Memory B cell (primary cell): Measurements from ENCODE around the gene DHRSX.
"Not testable (repeated sequence)": the region's sequence is repeated elsewhere in the genome, so short reads cannot be mapped to it uniquely, and the experiment has no call there.

Experiments
- ATAC-seq: fragments of 150-1000 bp; cut with Tn5 transposase; 2 replicates; pipeline ENCODE4 v1.10.0; 2021; ENCODE audit warnings: low read depth, mild to moderate bottlenecking, moderate library complexity
- DNase-seq, 2 donors: peaks; one replicate each; pipeline ENCODE4 v3.0.0; 2022; ENCODE audit warnings: low spot score in 2 of 2
- H3K27ac Mint-ChIP-seq: one replicate; pipeline ENCODE4 v1.8.0; 2022; ENCODE audit warnings: mild to moderate bottlenecking, moderate library complexity, mixed read lengths
- H3K27me3 Mint-ChIP-seq: one replicate; pipeline ENCODE4 v1.8.0; 2022; ENCODE audit warnings: mixed read lengths
- H3K36me3 Mint-ChIP-seq: one replicate; pipeline ENCODE4 v1.8.0; 2022; ENCODE audit warnings: mild to moderate bottlenecking, mixed read lengths
- H3K4me1 Mint-ChIP-seq: one replicate; pipeline ENCODE4 v1.8.0; 2022; ENCODE audit warnings: mixed read lengths
- H3K4me3 Mint-ChIP-seq: one replicate; pipeline ENCODE4 v1.8.0; 2022; ENCODE audit warnings: mild to moderate bottlenecking, moderate library complexity, mixed read lengths
- H3K9me3 Mint-ChIP-seq: one replicate; pipeline ENCODE4 v1.8.0; 2022; ENCODE audit warnings: mixed read lengths

Gene DHRSX

GRCh38 chrX:2481597-2481996, 19.2 kb downstream of the DHRSX start:
- H3K27ac Mint-ChIP-seq, H3K4me1 Mint-ChIP-seq, H3K4me3 Mint-ChIP-seq, H3K27me3 Mint-ChIP-seq, DNase-seq, H3K9me3 Mint-ChIP-seq, ATAC-seq: not testable (repeated sequence)
- H3K36me3 Mint-ChIP-seq, result peaks cover 14% of the 10 kb centered on the region

GRCh38 chrX:2479982-2480381, 20.8 kb downstream of the DHRSX start:
- H3K27ac Mint-ChIP-seq, H3K9me3 Mint-ChIP-seq, DNase-seq, H3K4me1 Mint-ChIP-seq, H3K4me3 Mint-ChIP-seq, H3K27me3 Mint-ChIP-seq, ATAC-seq: not testable (repeated sequence)
- peaks cover 13% of the 10 kb centered on the region for H3K36me3 Mint-ChIP-seq

- no peak for ATAC-seq
- DNase-seq, result no peak
- Mint-ChIP-seq H3K4me1 (peaks cover 11% of the 10 kb centered on the region), H3K27me3 (no peaks in the 10 kb centered on the region), H3K36me3 (peaks cover 13% of the 10 kb centered on the region), H3K4me3 (no peak overlapping the region), H3K9me3 (peaks cover 3% of the 10 kb centered on the region), H3K27ac (no peak overlapping the region)
Observed at GRCh38 chrX:2479420-2479780, 21.4 kb downstream of the DHRSX start.

- H3K4me3 Mint-ChIP-seq, result no peak overlapping the region
- H3K36me3 Mint-ChIP-seq, result peaks cover 13% of the 10 kb centered on the region
- H3K9me3 Mint-ChIP-seq, result peaks cover 3% of the 10 kb centered on the region
- peaks cover 14% of the 10 kb centered on the region for H3K4me1 Mint-ChIP-seq
- no peak for DNase-seq
- no peak overlapping the region for H3K27ac Mint-ChIP-seq
- ATAC-seq, result no peak
- no peaks in the 10 kb centered on the region for H3K27me3 Mint-ChIP-seq
Observed at GRCh38 chrX:2478546-2479419, 22.0 kb downstream of the DHRSX start.

- H3K4me3 Mint-ChIP-seq, H3K27ac Mint-ChIP-seq, H3K9me3 Mint-ChIP-seq, H3K27me3 Mint-ChIP-seq, DNase-seq, ATAC-seq: not testable (repeated sequence)
- H3K36me3 Mint-ChIP-seq, result peaks cover 14% of the 10 kb centered on the region
- H3K4me1 Mint-ChIP-seq, result peaks cover 14% of the 10 kb centered on the region
Observed at GRCh38 chrX:2477313-2477712, 23.5 kb downstream of the DHRSX start.

- Mint-ChIP-seq H3K36me3 (peaks cover 13% of the 10 kb centered on the region), H3K27ac (no peak overlapping the region), H3K4me1 (peaks cover 14% of the 10 kb centered on the region), H3K9me3 (peaks cover 2% of the 10 kb centered on the region), H3K4me3 (no peak overlapping the region), H3K27me3 (no peaks in the 10 kb centered on the region)
- ATAC-seq (no peak), DNase-seq (no peak)
Observed at GRCh38 chrX:2474963-2475726, 25.6 kb downstream of the DHRSX start.

- no peak overlapping the region for H3K27ac Mint-ChIP-seq
- H3K4me1 Mint-ChIP-seq, result peaks cover 14% of the 10 kb centered on the region
- no peak for ATAC-seq
- H3K9me3 Mint-ChIP-seq, result peaks cover 3% of the 10 kb centered on the region
- H3K27me3 Mint-ChIP-seq, result no peaks in the 10 kb centered on the region
- DNase-seq, result no peak
- peaks cover 12% of the 10 kb centered on the region for H3K36me3 Mint-ChIP-seq
- no peak overlapping the region for H3K4me3 Mint-ChIP-seq
Observed at GRCh38 chrX:2474280-2474962, 26.4 kb downstream of the DHRSX start.

GRCh38 chrX:2473064-2473463, 27.7 kb downstream of the DHRSX start:
- not testable (repeated sequence) for H3K9me3 Mint-ChIP-seq, H3K4me3 Mint-ChIP-seq, H3K27me3 Mint-ChIP-seq, H3K27ac Mint-ChIP-seq, ATAC-seq, DNase-seq
- Mint-ChIP-seq H3K4me1 (peaks cover 20% of the 10 kb centered on the region), H3K36me3 (peaks cover 12% of the 10 kb centered on the region)

GRCh38 chrX:2471641-2472040, 29.1 kb downstream of the DHRSX start:
- H3K4me1 Mint-ChIP-seq, result peaks cover 22% of the 10 kb centered on the region
- H3K27ac Mint-ChIP-seq, result no peak overlapping the region
- peaks cover 16% of the 10 kb centered on the region for H3K36me3 Mint-ChIP-seq
- H3K27me3 Mint-ChIP-seq, result no peaks in the 10 kb centered on the region
- ATAC-seq (no peak), DNase-seq (no peak)
- no peak overlapping the region for H3K4me3 Mint-ChIP-seq
- H3K9me3 Mint-ChIP-seq, result peaks cover 3% of the 10 kb centered on the region

- H3K27me3 Mint-ChIP-seq, H3K9me3 Mint-ChIP-seq, DNase-seq, H3K4me3 Mint-ChIP-seq, ATAC-seq, H3K27ac Mint-ChIP-seq: not testable (repeated sequence)
- peaks cover 19% of the 10 kb centered on the region for H3K36me3 Mint-ChIP-seq
- H3K4me1 Mint-ChIP-seq, result peaks cover 22% of the 10 kb centered on the region
Observed at GRCh38 chrX:2471126-2471525, 29.6 kb downstream of the DHRSX start.

GRCh38 chrX:2469852-2470251, 30.9 kb downstream of the DHRSX start:
- H3K27ac Mint-ChIP-seq, H3K9me3 Mint-ChIP-seq, ATAC-seq, DNase-seq, H3K27me3 Mint-ChIP-seq, H3K4me3 Mint-ChIP-seq: not testable (repeated sequence)
- Mint-ChIP-seq H3K36me3 (peaks cover 15% of the 10 kb centered on the region), H3K4me1 (peaks cover 17% of the 10 kb centered on the region)

- DNase-seq (no peak), ATAC-seq (no peak)
- H3K9me3 Mint-ChIP-seq, result peaks cover 3% of the 10 kb centered on the region
- no peak overlapping the region for H3K27ac Mint-ChIP-seq
- no peak overlapping the region for H3K4me3 Mint-ChIP-seq
- H3K27me3 Mint-ChIP-seq, result no peaks in the 10 kb centered on the region
- H3K4me1 Mint-ChIP-seq, result peaks cover 12% of the 10 kb centered on the region
- peaks cover 15% of the 10 kb centered on the region for H3K36me3 Mint-ChIP-seq
Observed at GRCh38 chrX:2469196-2469685, 31.5 kb downstream of the DHRSX start.

- ATAC-seq (no peak), DNase-seq (no peak)
- Mint-ChIP-seq H3K4me3 (no peak overlapping the region), H3K36me3 (peaks cover 16% of the 10 kb centered on the region), H3K9me3 (peaks cover 3% of the 10 kb centered on the region), H3K4me1 (peaks cover 14% of the 10 kb centered on the region), H3K27me3 (no peaks in the 10 kb centered on the region), H3K27ac (no peak overlapping the region)
Observed at GRCh38 chrX:2468261-2469195, 32.2 kb downstream of the DHRSX start.
